Stimulated activated naive CD8-positive, alpha-beta T cell treated with anti-CD3 and anti-CD28 coated beads, Interleukin-15, amount 100 ng/mL, for 72 hours (primary cell): ENCODE results near the gene UBR3.
A peak's percentile ranks its signal among the peaks of the same experiment; 100 is the strongest.
"Not testable (repeated sequence)": the region's sequence is repeated elsewhere in the genome, so short reads cannot be mapped to it uniquely, and the experiment has no call there.

Source experiments
- ATAC-seq: fragments of 150-1000 bp; cut with Tn5 transposase; 2 replicates; pipeline ENCODE4 v1.10.0; 2021; ENCODE audit warnings: mild to moderate bottlenecking, moderate library complexity
- DNase-seq, 2 donors: peaks; one replicate each; pipeline ENCODE4 v3.0.0; 2021 to 2022
- H3K27ac Mint-ChIP-seq, 2 donors: one replicate each; pipeline ENCODE4 v1.8.0; 2022; ENCODE audit warnings: mild to moderate bottlenecking in 2 of 2, mixed read lengths in 2 of 2, moderate library complexity in 2 of 2
- H3K27me3 Mint-ChIP-seq: one replicate; pipeline ENCODE4 v1.8.0; 2022; ENCODE audit warnings: mixed read lengths
- H3K4me1 Mint-ChIP-seq: one replicate; pipeline ENCODE4 v1.8.0; 2022; ENCODE audit warnings: mild to moderate bottlenecking, mixed read lengths
- H3K4me3 Mint-ChIP-seq, 2 donors: one replicate each; pipeline ENCODE4 v1.8.0; 2022; ENCODE audit warnings: mild to moderate bottlenecking in 2 of 2, mixed read lengths in 2 of 2, moderate library complexity in 1 of 2
- H3K9me3 Mint-ChIP-seq, 2 donors: one replicate each; pipeline ENCODE4 v1.8.0; 2022; ENCODE audit warnings: mixed read lengths in 2 of 2

The UBR3 gene

GRCh38 chr2:169840747-169841142, 13.5 kb downstream of the UBR3 start:
- peaks cover 22% of the 10 kb centered on the region for H3K4me1 Mint-ChIP-seq
- no peaks in the 10 kb centered on the region for H3K9me3 Mint-ChIP-seq
- H3K27ac Mint-ChIP-seq, result peak overlapping the region in 1 of 2 donors; percentile 23
- H3K27me3 Mint-ChIP-seq, result no peaks in the 10 kb centered on the region
- DNase-seq (no peak), ATAC-seq (no peak)
- no peak overlapping the region for H3K4me3 Mint-ChIP-seq

- peaks cover 22% of the 10 kb centered on the region for H3K4me1 Mint-ChIP-seq
- ATAC-seq, DNase-seq, H3K4me3 Mint-ChIP-seq, H3K9me3 Mint-ChIP-seq, H3K27me3 Mint-ChIP-seq, H3K27ac Mint-ChIP-seq: not testable (repeated sequence)
Observed at GRCh38 chr2:169841625-169842024, 14.4 kb downstream of the UBR3 start.

DNA sequence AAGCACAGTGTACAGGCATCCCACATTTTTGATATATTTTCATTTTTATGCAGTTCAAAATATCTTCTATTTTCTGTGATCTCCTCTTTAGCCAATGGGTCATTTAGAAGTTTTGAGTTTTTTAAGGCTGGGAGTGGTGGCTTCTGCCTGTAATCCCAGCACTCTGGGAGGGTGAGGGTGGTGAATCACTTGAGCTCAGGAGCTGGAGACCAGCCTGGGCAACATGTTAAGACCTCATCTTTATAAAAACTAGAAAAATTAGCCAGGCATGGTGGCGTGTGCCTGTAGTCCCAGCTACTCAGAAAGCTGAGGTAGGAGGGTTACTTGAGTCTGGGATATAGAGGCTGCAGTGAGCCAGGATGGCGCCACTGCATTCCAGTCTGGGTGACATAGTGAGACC, 17.8 kb downstream of the UBR3 start:
- ATAC-seq, result no peak
- Mint-ChIP-seq H3K4me3 (no peak overlapping the region), H3K4me1 (peaks cover 31% of the 10 kb centered on the region), H3K27ac (no peak overlapping the region), H3K9me3 (no peaks in the 10 kb centered on the region), H3K27me3 (no peaks in the 10 kb centered on the region)
- no peak for DNase-seq

DNA sequence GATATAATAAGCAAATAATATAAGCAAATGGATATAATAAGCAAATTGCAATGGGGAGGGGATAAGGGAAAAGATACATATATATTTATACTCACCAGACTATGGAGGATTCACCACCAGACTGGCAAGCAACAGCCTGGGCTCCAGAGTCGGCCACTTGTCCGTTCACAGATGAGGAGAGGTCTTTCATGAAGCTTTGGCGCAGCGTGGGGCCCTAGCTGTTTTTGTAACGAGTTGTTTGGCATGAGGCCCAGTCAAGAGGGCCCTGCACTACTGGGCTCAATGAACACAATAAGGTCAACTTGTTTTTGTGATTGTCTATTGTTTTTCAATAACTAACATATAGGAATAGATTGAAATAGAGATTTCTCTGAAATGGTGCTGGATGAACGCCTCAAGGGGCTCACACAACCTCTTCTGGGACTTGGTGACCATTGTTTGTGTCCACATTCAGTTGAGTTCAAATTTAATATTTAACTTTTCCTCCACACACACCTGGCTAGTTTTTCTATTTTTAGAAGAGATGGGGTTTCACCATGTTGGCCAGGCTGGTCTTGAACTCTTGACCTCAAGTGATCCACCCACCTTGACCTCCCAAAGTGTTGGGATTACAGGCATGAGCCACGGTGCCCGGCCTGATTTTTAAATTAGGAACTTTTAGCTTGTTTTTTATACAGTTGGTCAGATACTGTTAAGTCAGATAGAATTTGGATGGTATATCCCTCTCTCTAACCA, 21.9 kb downstream of the UBR3 start:
- H3K4me1 Mint-ChIP-seq, result peaks cover 37% of the 10 kb centered on the region
- ATAC-seq, DNase-seq, H3K27me3 Mint-ChIP-seq, H3K9me3 Mint-ChIP-seq, H3K4me3 Mint-ChIP-seq, H3K27ac Mint-ChIP-seq: not testable (repeated sequence)

GRCh38 chr2:169849710-169850109, 22.5 kb downstream of the UBR3 start:
- Mint-ChIP-seq H3K4me3 (no peak overlapping the region), H3K9me3 (peaks cover 0 to 4% of the 10 kb centered on the region in 2 donors), H3K27me3 (no peaks in the 10 kb centered on the region), H3K4me1 (peaks cover 37% of the 10 kb centered on the region), H3K27ac (peak overlapping the region in 1 of 2 donors; percentile 2)
- no peak for ATAC-seq
- no peak for DNase-seq

- Mint-ChIP-seq H3K27ac (no peak overlapping the region), H3K27me3 (no peaks in the 10 kb centered on the region), H3K4me3 (no peak overlapping the region), H3K9me3 (peaks cover 0 to 4% of the 10 kb centered on the region in 2 donors), H3K4me1 (peaks cover 21% of the 10 kb centered on the region)
- ATAC-seq (no peak), DNase-seq (no peak)
Observed at GRCh38 chr2:169853041-169853668, 25.9 kb downstream of the UBR3 start.

- ATAC-seq, H3K27ac Mint-ChIP-seq, DNase-seq, H3K4me3 Mint-ChIP-seq, H3K27me3 Mint-ChIP-seq, H3K9me3 Mint-ChIP-seq: not testable (repeated sequence)
- H3K4me1 Mint-ChIP-seq, result peaks cover 19% of the 10 kb centered on the region
Observed at GRCh38 chr2:169855281-169856258, 28.3 kb downstream of the UBR3 start.

GRCh38 chr2:169859423-169859822, 32.2 kb downstream of the UBR3 start:
- no peak for DNase-seq
- peaks cover 22% of the 10 kb centered on the region for H3K4me1 Mint-ChIP-seq
- no peak for ATAC-seq
- H3K27me3 Mint-ChIP-seq, result no peaks in the 10 kb centered on the region
- no peaks in the 10 kb centered on the region for H3K9me3 Mint-ChIP-seq
- no peak overlapping the region for H3K27ac Mint-ChIP-seq
- no peak overlapping the region for H3K4me3 Mint-ChIP-seq

- DNase-seq, result no peak
- H3K27ac Mint-ChIP-seq, result peak overlapping the region in 1 of 2 donors; percentile 78
- peaks cover 22% of the 10 kb centered on the region for H3K4me1 Mint-ChIP-seq
- no peak for ATAC-seq
- H3K27me3 Mint-ChIP-seq, result no peaks in the 10 kb centered on the region
- no peak overlapping the region for H3K4me3 Mint-ChIP-seq
- H3K9me3 Mint-ChIP-seq, result no peaks in the 10 kb centered on the region
Observed at GRCh38 chr2:169860149-169860548, 32.9 kb downstream of the UBR3 start.

- no peak overlapping the region for H3K4me3 Mint-ChIP-seq
- H3K9me3 Mint-ChIP-seq, result no peaks in the 10 kb centered on the region
- ATAC-seq (no peak), DNase-seq (no peak)
- no peak overlapping the region for H3K27ac Mint-ChIP-seq
- peaks cover 28% of the 10 kb centered on the region for H3K4me1 Mint-ChIP-seq
- H3K27me3 Mint-ChIP-seq, result no peaks in the 10 kb centered on the region
Observed at GRCh38 chr2:169862816-169863215, 35.6 kb downstream of the UBR3 start.

GRCh38 chr2:169865492-169865891, 38.2 kb downstream of the UBR3 start:
- H3K27me3 Mint-ChIP-seq, result no peaks in the 10 kb centered on the region
- no peak overlapping the region for H3K4me3 Mint-ChIP-seq
- H3K9me3 Mint-ChIP-seq, result no peaks in the 10 kb centered on the region
- ATAC-seq, result no peak
- H3K4me1 Mint-ChIP-seq, result peaks cover 29% of the 10 kb centered on the region
- no peak for DNase-seq
- no peak overlapping the region for H3K27ac Mint-ChIP-seq

- not testable (repeated sequence) for ATAC-seq, H3K9me3 Mint-ChIP-seq, H3K4me3 Mint-ChIP-seq, H3K27ac Mint-ChIP-seq, DNase-seq, H3K27me3 Mint-ChIP-seq
- peaks cover 32% of the 10 kb centered on the region for H3K4me1 Mint-ChIP-seq
Observed at GRCh38 chr2:169866230-169866629, 39.0 kb downstream of the UBR3 start.

DNA sequence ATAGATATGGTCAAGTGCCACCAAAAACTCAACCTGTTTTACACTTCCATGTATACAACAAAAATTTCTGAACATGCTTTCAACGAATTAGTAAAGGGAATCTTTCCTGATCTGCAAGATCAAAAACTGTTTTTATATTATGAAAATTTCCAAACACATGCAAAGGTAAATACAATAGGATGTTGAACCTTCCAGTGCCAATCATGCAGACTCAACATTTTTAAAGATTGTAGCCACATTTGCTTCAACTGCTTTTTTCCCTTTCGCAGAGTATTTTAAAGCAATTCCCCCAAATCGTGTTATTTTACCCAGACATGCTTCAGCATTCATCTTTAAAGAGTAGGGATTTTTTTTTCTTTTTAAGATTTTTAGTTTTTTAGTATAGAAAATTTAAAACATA, 40.3 kb downstream of the UBR3 start:
- H3K4me1 Mint-ChIP-seq, result peaks cover 28% of the 10 kb centered on the region
- H3K27me3 Mint-ChIP-seq, result no peaks in the 10 kb centered on the region
- no peak overlapping the region for H3K4me3 Mint-ChIP-seq
- ATAC-seq (no peak), DNase-seq (no peak)
- H3K27ac Mint-ChIP-seq, result no peak overlapping the region
- no peaks in the 10 kb centered on the region for H3K9me3 Mint-ChIP-seq

- Mint-ChIP-seq H3K9me3 (no peaks in the 10 kb centered on the region), H3K4me1 (peaks cover 18% of the 10 kb centered on the region), H3K27ac (no peak overlapping the region), H3K4me3 (no peak overlapping the region), H3K27me3 (no peaks in the 10 kb centered on the region)
- ATAC-seq (no peak), DNase-seq (no peak)
Observed at GRCh38 chr2:169868951-169869350, 41.7 kb downstream of the UBR3 start.

- not testable (repeated sequence) for ATAC-seq, H3K27ac Mint-ChIP-seq, H3K4me3 Mint-ChIP-seq
Observed at GRCh38 chr2:169871369-169871768, 44.1 kb downstream of the UBR3 start.

GRCh38 chr2:169871994-169872393, 44.7 kb downstream of the UBR3 start:
- DNase-seq (no peak), ATAC-seq (no peak)
- Mint-ChIP-seq H3K27ac (no peak overlapping the region), H3K27me3 (no peaks in the 10 kb centered on the region), H3K4me3 (no peak overlapping the region), H3K9me3 (no peaks in the 10 kb centered on the region), H3K4me1 (peaks cover 11% of the 10 kb centered on the region)

More at GRCh38 chr2:169871369-169871768, 44.1 kb downstream of the UBR3 start:
- DNase-seq, H3K27me3 Mint-ChIP-seq, H3K9me3 Mint-ChIP-seq: not testable (repeated sequence)
- H3K4me1 Mint-ChIP-seq, result peaks cover 11% of the 10 kb centered on the region
